HepG2 (cell line): Measurements from ENCODE around the gene STUM. TPM values are rescaled to one million over a fixed set of nuclear protein-coding genes. Genes with fewer than 3 reads are reported as not detected.

Experiments
- ATAC-seq: fragments of 200-7000 bp; cut with Tn5 transposase; 3 replicates; pipeline ENCODE4 v1.9.1; 2020; ENCODE audit warnings: mild to moderate bottlenecking, moderate library complexity
- BruUV-seq: library from RNA; stranded (reverse); fragments of 400-500 nt; replicated peaks from 2 replicates; lab custom pipeline; 2021; lab: Mats Ljungman, UMichigan
- CTCF ChIA-PET: fragments of 300-600 bp; formaldehyde crosslinking; extraction: SDS; loops from one replicate; lab custom pipeline; 2021; ENCODE audit warnings: low total read pairs, inconsistent platforms, low intra/inter-chr PET ratio; lab: Yijun Ruan, JAX
- POLR2A ChIA-PET: fragments of 350-600 bp; sonication (Branson Sonifier 250); formaldehyde crosslinking; loops from one replicate; lab custom pipeline; 2020; ENCODE audit warnings: antibody characterized with exemption, inconsistent platforms; lab: Yijun Ruan, JAX
- DNase-seq: peaks from one replicate; pipeline ENCODE4 v3.0.0-alpha.2; 2015; ENCODE audit warnings: low spot score
- FAIRE-seq: peaks from 3 replicates; lab custom pipeline; 2011; peaks lifted over from hg19 to GRCh38; lab: Jason Lieb, UNC
- H2AFZ ChIP-seq: one replicate; pipeline ENCODE4 v1.6.1; 2011; ENCODE audit warnings: low read length, inconsistent platforms
- H3K27ac ChIP-seq: fragments of 300-600 bp; 3 replicates; pipeline ENCODE4 v1.8.0; 2011; ENCODE audit warnings: mixed run types, mild to moderate bottlenecking, mixed read lengths, low read length, inconsistent platforms; ENCODE audit not compliant: insufficient read depth; ENCODE audit errors: extremely low read length
- H3K27me3 ChIP-seq, 2 experiments: fragments of 200-600 bp in 1 of 2; 2 replicates in 1 of 2; 3 replicates in 1 of 2; pipeline versions ENCODE4 v1.6.0 to v1.8.0; 2011; ENCODE audit warnings: low read length in 2 of 2, mild to moderate bottlenecking in 2 of 2, moderate library complexity in 2 of 2, inconsistent platforms in 1 of 2; ENCODE audit not compliant: insufficient read depth in 2 of 2, control insufficient read depth in 1 of 2
- H3K36me3 ChIP-seq, 2 experiments: fragments of 200-600 bp in 1 of 2; replicated peaks in 1 of 2; 2 replicates in 1 of 2; 3 replicates in 1 of 2; pipeline versions ENCODE4 v1.5.1 to v1.8.0; 2011; ENCODE audit warnings: low read length in 2 of 2, inconsistent platforms in 1 of 2; ENCODE audit not compliant: insufficient read depth in 2 of 2, control insufficient read depth in 1 of 2
- H3K4me1 ChIP-seq: 2 replicates; pipeline ENCODE4 v1.5.1; 2012; ENCODE audit warnings: low read length, inconsistent platforms; ENCODE audit not compliant: insufficient read depth
- H3K4me2 ChIP-seq: 2 replicates; pipeline ENCODE4 v1.6.0; 2011; ENCODE audit warnings: low read depth, low read length, inconsistent platforms
- H3K4me3 ChIP-seq, 3 experiments: fragments of 200-600 bp in 1 of 3; sonication (generic), shearing (Covaris generic) in 1 of 3; replicated peaks in 1 of 3; 2 replicates each; pipeline ENCODE4 v1.5.1; 2011 to 2016; ENCODE audit warnings: low read length in 3 of 3, inconsistent platforms in 2 of 3, low read depth in 2 of 3, mild to moderate bottlenecking in 2 of 3, control low read depth in 1 of 3, mixed read lengths in 1 of 3; ENCODE audit not compliant: insufficient read depth in 1 of 3
- H3K79me2 ChIP-seq: one replicate; pipeline ENCODE4 v1.6.1; 2011; ENCODE audit warnings: low read length, inconsistent platforms; ENCODE audit not compliant: insufficient read depth
- H3K9ac ChIP-seq: 2 replicates; pipeline ENCODE4 v1.6.0; 2011; ENCODE audit warnings: mild to moderate bottlenecking, low read depth, low read length, inconsistent platforms; ENCODE audit not compliant: insufficient read depth
- H3K9me3 ChIP-seq: 2 replicates; pipeline ENCODE4 v1.5.1; 2012; ENCODE audit warnings: mild to moderate bottlenecking, low read length
- H4K20me1 ChIP-seq: 2 replicates; pipeline ENCODE4 v1.6.0; 2011; ENCODE audit warnings: inconsistent platforms, mild to moderate bottlenecking, low read length, moderate library complexity; ENCODE audit not compliant: insufficient read depth
- ATF2 ChIP-seq: sonication (generic); formaldehyde crosslinking; IDR thresholded peaks from 2 replicates; pipeline ENCODE4 v1.4.0; 2020; ENCODE audit warnings: missing genetic modification reagents
- CSRNP1 ChIP-seq: sonication (generic); formaldehyde crosslinking; IDR thresholded peaks from 2 replicates; pipeline ENCODE4 v1.8.1; 2023; ENCODE audit warnings: mild to moderate bottlenecking, missing genetic modification reagents
- DRAP1 ChIP-seq: IDR thresholded peaks from 2 replicates; pipeline ENCODE4 v1.6.1; 2016; ENCODE audit warnings: missing genetic modification reagents, missing compliant biosample characterization
- EP300 ChIP-seq, 3 experiments: sonication (generic) in 1 of 3; formaldehyde crosslinking in 1 of 3; IDR thresholded peaks; 2 replicates each; pipeline versions ENCODE4 v1.5.1 to v1.6.1; 2011 to 2020; ENCODE audit warnings: low read depth in 2 of 3, low read length in 2 of 3, borderline replicate concordance in 1 of 3, improper control_type of control experiment in 1 of 3, mild to moderate bottlenecking in 1 of 3, missing genetic modification reagents in 1 of 3, moderate library complexity in 1 of 3
- HIVEP1 ChIP-seq: sonication (generic); formaldehyde crosslinking; IDR thresholded peaks from 2 replicates; pipeline ENCODE4 v1.4.0; 2020; ENCODE audit warnings: mild to moderate bottlenecking, missing genetic modification reagents
- HNF4G ChIP-seq, 2 experiments: sonication (generic) in 1 of 2; formaldehyde crosslinking in 1 of 2; IDR thresholded peaks; 2 replicates each; pipeline versions ENCODE4 v1.4.0 to v1.6.1; 2011 to 2020; ENCODE audit warnings: borderline replicate concordance in 2 of 2, low read depth in 2 of 2, mild to moderate bottlenecking in 2 of 2, low read length in 1 of 2, missing genetic modification reagents in 1 of 2, moderate library complexity in 1 of 2
- REPIN1 ChIP-seq: sonication (generic); formaldehyde crosslinking; IDR thresholded peaks from 2 replicates; pipeline ENCODE4 v1.8.0; 2022; ENCODE audit warnings: missing genetic modification reagents, low read depth, mild to moderate bottlenecking, borderline replicate concordance
- ZNF136 ChIP-seq: sonication (generic); formaldehyde crosslinking; IDR thresholded peaks from 2 replicates; pipeline ENCODE4 v1.8.1; 2022; ENCODE audit warnings: low read depth, mild to moderate bottlenecking, moderate library complexity, missing genetic modification reagents
- ZNF570 ChIP-seq: sonication (generic); formaldehyde crosslinking; IDR thresholded peaks from 2 replicates; pipeline ENCODE4 v1.4.0; 2020; ENCODE audit warnings: mild to moderate bottlenecking, missing genetic modification reagents, borderline replicate concordance
- ZNF629 ChIP-seq: sonication (generic); formaldehyde crosslinking; conservative IDR thresholded peaks from 2 replicates; pipeline ENCODE4 v1.5.0; 2020; ENCODE audit warnings: missing genetic modification reagents
- ZNF710 ChIP-seq: sonication (generic); formaldehyde crosslinking; IDR thresholded peaks from 2 replicates; pipeline ENCODE4 v1.5.0; 2020; ENCODE audit warnings: mild to moderate bottlenecking, missing genetic modification reagents, borderline replicate concordance
- WGBS: methylation state at CpG from one replicate; pipeline ENCODE4 v1.1.6; 2017; ENCODE audit warnings: low lambda C conversion rate; 5-methylcytosine and 5-hydroxymethylcytosine counted together
- in situ Hi-C: cut with HindIII; loops from 2 replicates; pipeline ENCODE4 v1.10.0; 2017; ENCODE audit warnings: low pct_unique_long_range_greater_than_20kb; ENCODE audit not compliant: extremely low pct_ligation_motif_present
- intact Hi-C: fragments of 100-400 bp; cut with micrococcal nuclease; formaldehyde crosslinking; loops from one replicate; pipeline ENCODE4 v1.10.0; 2022; ENCODE audit not compliant: unreplicated experiment
- polyA plus RNA-seq, 8 experiments: library from polyadenylated mRNA; depleted of rRNA in 3 of 8; stranded (reverse) in 7 of 8; unstranded in 1 of 8; fragments of >200 nt; fragmentation: Illumina TruSeq in 4 of 8; extraction: Trizol in 4 of 8; gene quantifications; 2 replicates each; pipeline versions ENCODE4 v1.2.1 to v1.2.3, GENCODE V29; 2011 to 2016; ENCODE audit warnings: low read depth in 4 of 8, missing spikeins in 1 of 8, mixed read lengths in 1 of 8; ENCODE audit not compliant: insufficient read depth in 1 of 8
- total RNA-seq, 5 experiments: library from RNA; depleted of rRNA; stranded (reverse); fragments of >200 nt; fragmentation: Illumina TruSeq; extraction: Trizol; gene quantifications; 2 replicates each; pipeline ENCODE4 v1.2.3, GENCODE V29; 2016; ENCODE audit warnings: low read depth in 1 of 5

The STUM gene
- total and polyA plus RNA-seq, 2 of the 13 experiments (the other 11 are each of a cell fraction or from before 2014, with no cell fraction given) = not detected

- TF ChIP-seq HNF4G (IDR thresholded peaks at IDR 0.05; ENCODE audit: borderline replicate concordance, low read depth, low read length) (no peak), HNF4G (CRISPR knock-in tag; IDR thresholded peaks at IDR 0.05; ENCODE audit: borderline replicate concordance, low read depth) (no peak), CSRNP1 (CRISPR knock-in tag) (no peak), ZNF710 (CRISPR knock-in tag) (no peak)
Measured at GRCh38 chr1:226603858-226604559, 55.4 kb downstream of the STUM start (continued).

- no TSS peak for BruUV-seq
- no peak for TF ChIP-seq ZNF629
- no peak for TF ChIP-seq HIVEP1
- no peak for TF ChIP-seq ATF2
- no peak for TF ChIP-seq EP300 (IDR thresholded peaks at IDR 0.05; ENCODE audit: low read depth in 2 of 2, low read length in 2 of 2)
- TF ChIP-seq EP300 (CRISPR knock-in tag; IDR thresholded peaks at IDR 0.05; ENCODE audit: borderline replicate concordance) = no peak
- no peak for TF ChIP-seq REPIN1 (CRISPR knock-in tag)
- no peak for TF ChIP-seq DRAP1 (CRISPR knock-in tag)
- no peak for TF ChIP-seq ZNF136 (CRISPR knock-in tag)
- TF ChIP-seq ZNF570 (CRISPR knock-in tag) = no peak
Measured at GRCh38 chr1:226604560-226605317, 56.2 kb downstream of the STUM start.

More at GRCh38 chr1:226604560-226605317, 56.2 kb downstream of the STUM start:
- Histone ChIP-seq H3K4me1 (peaks cover 12% of the 10 kb centered on the region), H3K27ac (no peak overlapping the region), H3K9ac (no peak overlapping the region), H3K4me3 (no peak overlapping the region), H2AFZ (no peak overlapping the region), H3K79me2 (no peaks in the 10 kb centered on the region), H3K9me3 (no peaks in the 10 kb centered on the region), H4K20me1 (no peaks in the 10 kb centered on the region), H3K27me3 (peaks cover 4 to 29% of the 10 kb centered on the region in 2 experiments; a peak in 4 of 5 replicates), H3K4me2 (no peak overlapping the region), H3K36me3 (no peaks in the 10 kb centered on the region)
- 0% methylated on average over 3 of the region's 9 CpGs for WGBS
- in situ Hi-C loops = loop anchor here (10.0 kb wide), 1 partner anchor 180 kb away; no protein-coding TSS in a partner anchor
- CTCF ChIA-PET = no interaction called here
- intact Hi-C loops = loop anchor here (10.0 kb wide), 1 partner anchor 180 kb away; no protein-coding TSS in a partner anchor
- DNase-seq (no peak), FAIRE-seq (no peak), ATAC-seq (peak; percentile 61)
- POLR2A ChIA-PET = no interaction called here
